Measurements from ENCODE around the gene RASAL2.
"Not testable (repeated sequence)": the region's sequence is repeated elsewhere in the genome, so short reads cannot be mapped to it uniquely, and the experiment has no call there.

Gene RASAL2

GRCh38 chr1:178168536-178168935 is 74.6 kb downstream of the RASAL2 start:
- DNase-seq, result no peak

GRCh38 chr1:178169649-178170048 is 75.7 kb downstream of the RASAL2 start:
- no peak for DNase-seq

- DNase-seq, result no peak
Observed at GRCh38 chr1:178172939-178173338, 79.0 kb downstream of the RASAL2 start.

- no peak for DNase-seq
Observed at GRCh38 chr1:178174539-178174938, 80.6 kb downstream of the RASAL2 start.

- DNase-seq, result no peak
Observed at GRCh38 chr1:178180405-178180804, 86.5 kb downstream of the RASAL2 start.

GRCh38 chr1:178183796-178184195 is 89.9 kb downstream of the RASAL2 start:
- DNase-seq, result no peak

GRCh38 chr1:178188306-178188705 is 94.4 kb downstream of the RASAL2 start:
- DNase-seq, result no peak

- DNase-seq, result peak; percentile 19 to 65 (median 35)
Observed at GRCh38 chr1:178189814-178190213, 95.9 kb downstream of the RASAL2 start.

GRCh38 chr1:178190881-178191280 is 97.0 kb downstream of the RASAL2 start:
- DNase-seq, result no peak

- DNase-seq, result peak in 2 of 3 experiments; percentile 4 to 56
Observed at GRCh38 chr1:178192686-178193085, 98.8 kb downstream of the RASAL2 start.

GRCh38 chr1:178196631-178197030 is 102.7 kb downstream of the RASAL2 start:
- no peak for DNase-seq

GRCh38 chr1:178202095-178202494 is 108.2 kb downstream of the RASAL2 start:
- DNase-seq, result not testable (repeated sequence)

- not testable (repeated sequence) for DNase-seq
Observed at GRCh38 chr1:178202546-178202945, 108.6 kb downstream of the RASAL2 start.

GRCh38 chr1:178208269-178208856 is 114.5 kb downstream of the RASAL2 start:
- DNase-seq, result not testable (repeated sequence)

GRCh38 chr1:178209935-178210334 is 116.0 kb downstream of the RASAL2 start:
- no peak for DNase-seq

GRCh38 chr1:178218550-178218949 is 124.6 kb downstream of the RASAL2 start:
- no peak for DNase-seq

GRCh38 chr1:178220094-178220493 is 126.2 kb downstream of the RASAL2 start:
- no peak for DNase-seq

GRCh38 chr1:178223289-178223688 is 129.4 kb downstream of the RASAL2 start:
- no peak for DNase-seq

GRCh38 chr1:178224358-178224757 is 130.5 kb downstream of the RASAL2 start:
- DNase-seq, result no peak

- no peak for DNase-seq
Observed at GRCh38 chr1:178230881-178231409, 137.0 kb downstream of the RASAL2 start.

- no peak for DNase-seq
Observed at GRCh38 chr1:178232108-178232507, 138.2 kb downstream of the RASAL2 start.

- DNase-seq, result no peak
Observed at GRCh38 chr1:178232949-178233348, 139.0 kb downstream of the RASAL2 start.

- DNase-seq, result no peak
Observed at GRCh38 chr1:178237121-178237520, 143.2 kb downstream of the RASAL2 start.

- peak; percentile 7 to 70 (median 65) for DNase-seq
Observed at GRCh38 chr1:178238722-178239510, 145.0 kb downstream of the RASAL2 start.

Data from NCI-H1417 (cell line).